GM21825 (cell line): ENCODE results near the gene PPP1R14C.

ENCODE experiments used
- ATAC-seq: cut with Tn5 transposase; IDR thresholded peaks from one replicate; pipeline ENCODE4 v1.9.1; 2021; ENCODE audit warnings: mild to moderate bottlenecking, moderate library complexity; ENCODE audit not compliant: unreplicated experiment

Gene PPP1R14C

DNA sequence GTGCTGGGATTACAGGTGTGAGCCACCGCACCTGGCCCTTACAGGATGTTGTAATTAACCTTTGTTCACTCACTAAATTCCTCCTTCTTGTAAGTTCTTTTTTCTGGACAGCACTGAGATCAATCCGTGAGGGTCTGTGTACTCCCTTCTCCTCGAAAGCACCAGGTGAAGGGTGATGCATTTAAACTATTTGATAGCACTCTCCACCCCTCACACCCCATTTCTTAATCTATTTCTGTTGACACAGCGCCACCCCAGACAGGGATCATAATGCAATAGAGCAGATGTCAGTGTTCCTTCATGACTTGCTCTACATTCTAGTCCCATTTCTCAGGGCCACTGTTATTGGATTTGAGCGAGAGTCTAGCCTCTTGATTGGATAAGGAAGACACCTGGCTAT, 46.3 kb downstream of the PPP1R14C start:
- no peak for ATAC-seq

DNA sequence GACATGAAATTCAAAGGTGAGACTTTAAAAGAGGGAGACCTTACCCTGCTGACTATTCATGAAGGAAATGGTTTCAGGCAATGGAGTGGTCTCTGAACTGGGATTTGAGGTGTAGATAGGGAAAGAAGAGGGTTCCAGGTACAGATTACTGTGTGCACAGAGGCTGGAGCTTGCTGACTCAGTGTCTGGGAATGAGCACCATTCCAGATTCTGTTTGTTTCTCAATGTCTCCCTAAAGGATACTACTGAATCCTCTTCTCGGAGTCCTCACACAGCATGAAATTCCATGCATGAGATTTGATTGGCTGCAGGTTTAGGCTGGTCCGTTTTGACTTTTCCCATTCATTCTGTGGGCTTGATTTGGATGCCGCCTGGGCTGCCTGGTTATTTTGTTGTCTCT, 49.0 kb downstream of the PPP1R14C start:
- ATAC-seq: no peak

DNA sequence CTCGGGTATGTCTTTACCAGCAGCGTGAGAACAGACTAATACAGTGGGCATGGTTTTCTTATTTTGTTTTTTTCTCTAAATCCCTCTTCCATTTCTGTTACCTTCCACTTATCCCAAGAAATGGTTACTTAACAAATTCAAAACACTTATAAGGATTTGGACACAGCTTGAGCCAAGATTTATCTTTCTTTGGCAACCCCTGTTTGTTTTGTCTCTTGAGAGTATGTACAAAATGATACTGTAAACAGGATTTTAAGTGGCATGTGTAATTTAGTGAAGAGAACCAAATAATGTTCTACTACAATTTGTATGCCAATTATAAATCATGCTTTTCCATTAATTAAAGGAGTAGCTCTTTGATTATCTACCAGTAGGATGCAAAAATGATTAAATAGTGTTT, 51.4 kb downstream of the PPP1R14C start:
- ATAC-seq: no peak

DNA sequence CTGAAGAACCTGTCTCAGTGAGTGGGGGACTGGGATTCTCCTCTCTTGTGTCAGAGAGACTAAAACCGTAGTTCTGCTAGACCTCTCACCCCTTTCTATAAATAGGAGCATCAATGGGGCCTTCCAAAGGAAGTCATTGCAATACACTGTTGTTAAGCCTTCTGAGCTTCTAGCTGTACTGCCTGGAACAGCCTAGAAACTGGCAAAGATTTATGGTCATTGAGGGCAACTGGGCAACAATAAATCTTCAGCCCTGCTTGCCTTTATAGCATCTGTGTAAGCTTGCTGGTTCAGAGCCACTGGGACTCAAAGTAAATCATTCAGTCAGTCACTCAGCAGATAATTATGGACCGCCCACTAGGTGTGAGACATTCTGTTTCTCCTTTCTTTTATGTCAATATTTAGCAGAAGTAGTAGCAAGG, 53.2 kb downstream of the PPP1R14C start:
- no peak for ATAC-seq

DNA sequence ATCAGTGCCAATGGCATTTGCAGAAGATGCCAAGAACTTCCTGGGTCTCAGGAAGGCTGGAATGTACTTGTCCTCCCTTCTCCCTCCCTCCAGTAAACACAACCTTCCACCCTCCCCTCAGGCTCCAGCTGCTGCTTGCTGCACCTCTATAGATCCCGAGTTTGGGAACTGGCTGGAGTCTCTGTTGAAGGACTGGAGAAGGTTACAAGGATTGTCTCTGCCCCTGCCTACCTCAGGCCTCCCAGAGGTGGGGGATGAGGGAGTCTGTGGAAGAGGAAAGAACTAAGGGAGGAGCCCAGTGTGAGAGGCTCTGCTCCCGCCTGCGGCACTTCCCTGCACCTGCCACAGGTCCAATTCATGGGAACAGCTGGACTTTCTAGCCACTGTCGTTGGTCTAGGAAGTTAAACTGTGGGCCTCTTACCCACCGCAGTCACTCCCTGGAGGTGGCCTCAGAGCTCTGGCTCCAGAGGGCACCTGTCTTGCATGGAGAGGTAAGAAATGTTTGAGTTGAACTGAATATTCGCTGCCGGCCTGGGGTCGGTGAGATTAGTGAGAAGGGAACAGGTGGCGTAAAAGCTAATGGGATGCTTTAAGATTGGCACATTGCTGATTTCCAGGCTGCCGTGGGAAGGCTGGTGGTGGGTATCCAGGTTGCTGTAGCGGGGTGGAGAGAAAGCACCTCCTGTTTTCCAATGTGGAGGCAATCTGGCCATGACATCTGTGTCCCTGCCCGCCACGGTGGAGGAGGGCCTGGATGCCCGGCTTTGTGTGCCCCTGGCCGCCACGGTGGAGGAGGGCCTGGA, 54.3 kb downstream of the PPP1R14C start:
- ATAC-seq: no peak

DNA sequence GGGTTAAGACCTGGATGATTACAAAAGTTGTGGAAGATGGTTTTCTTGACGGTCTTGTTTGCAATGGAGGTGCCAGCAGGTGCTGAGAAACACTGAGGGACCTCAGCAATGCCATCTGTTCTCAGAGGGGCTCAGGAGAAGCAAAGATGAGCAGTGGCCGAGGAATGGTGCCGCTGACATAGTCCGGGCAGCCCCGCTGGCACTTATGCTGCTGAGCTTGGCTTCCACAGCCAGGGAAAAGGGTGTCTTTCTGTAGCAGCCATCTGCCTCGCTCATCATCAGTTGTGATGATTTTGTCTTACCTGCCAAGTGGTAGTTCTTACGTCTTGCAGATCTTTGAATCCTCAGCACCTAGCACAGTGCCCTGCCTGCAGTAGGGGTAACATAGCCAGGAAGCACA, 55.7 kb downstream of the PPP1R14C start:
- no peak for ATAC-seq

DNA sequence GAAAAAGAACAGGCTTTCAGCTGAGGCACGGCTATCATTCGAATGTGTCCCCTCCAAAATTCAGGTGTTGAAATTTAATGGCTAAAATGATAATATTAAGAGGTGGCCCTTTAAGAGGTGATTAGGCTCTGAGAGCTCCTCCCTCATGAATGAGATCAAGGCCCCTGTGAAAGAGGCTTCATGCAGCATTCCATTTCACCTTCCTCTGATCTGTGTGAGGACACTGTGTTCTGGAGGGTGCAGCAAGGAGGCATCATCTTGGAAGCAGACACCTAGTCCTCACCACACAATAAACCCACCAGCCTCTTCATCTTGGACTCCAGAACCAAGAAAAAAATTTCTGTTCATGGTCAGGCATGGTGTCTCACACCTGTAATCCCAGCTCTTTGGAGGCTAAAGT, 56.4 kb downstream of the PPP1R14C start:
- no peak for ATAC-seq

DNA sequence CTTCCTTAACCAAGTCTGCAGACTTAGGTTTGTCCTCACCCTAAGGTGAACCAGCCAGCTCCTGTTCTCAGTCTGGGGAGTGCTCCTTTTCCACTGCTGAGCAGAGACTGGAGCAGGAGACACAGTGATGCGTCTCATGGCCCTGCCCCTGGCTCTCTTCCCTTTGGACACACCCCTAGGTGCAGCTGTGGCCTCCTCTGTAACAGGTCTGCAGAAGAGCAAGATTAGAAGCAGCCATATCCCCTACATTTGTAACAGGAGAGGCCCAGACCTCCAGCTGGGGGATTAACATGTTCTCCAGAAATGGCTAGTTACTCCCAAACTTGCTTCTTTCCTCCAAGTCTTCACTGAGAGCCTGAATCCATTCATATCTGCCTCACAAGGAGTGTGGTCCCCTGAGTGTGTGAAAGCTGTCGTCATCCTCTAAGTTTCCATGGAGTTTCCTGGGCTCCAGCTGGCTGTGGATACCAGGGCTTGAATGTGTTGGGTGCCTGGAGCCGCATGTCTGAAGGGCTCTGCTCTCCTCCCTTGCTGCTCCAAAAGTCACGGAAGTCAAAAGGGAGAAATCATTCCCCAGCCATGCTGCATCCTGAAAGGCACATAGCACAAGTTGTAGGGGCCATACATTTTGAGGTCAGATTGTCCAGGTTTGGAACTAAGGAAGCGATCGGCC, 57.7 kb downstream of the PPP1R14C start:
- ATAC-seq: no peak

DNA sequence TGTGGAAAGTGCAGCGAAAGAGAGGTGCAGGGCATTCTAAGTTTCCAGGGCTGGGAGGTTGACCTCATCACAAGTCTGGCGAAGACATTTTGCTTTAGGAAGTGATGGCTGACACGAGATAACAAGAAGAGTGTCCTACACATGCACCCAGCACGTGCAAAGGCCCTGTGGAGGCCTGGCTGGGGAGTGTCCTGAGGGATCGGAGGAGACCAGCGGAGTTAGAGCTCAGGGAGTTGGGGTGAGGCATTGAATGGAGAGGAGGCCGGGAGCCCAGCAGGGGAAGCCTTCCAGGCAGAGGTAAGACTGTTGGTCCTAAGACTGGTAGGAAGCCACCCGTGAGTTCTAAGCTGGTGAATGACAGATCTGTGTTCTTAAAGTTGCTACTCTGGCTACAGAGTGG, 58.4 kb downstream of the PPP1R14C start:
- ATAC-seq: no peak

DNA sequence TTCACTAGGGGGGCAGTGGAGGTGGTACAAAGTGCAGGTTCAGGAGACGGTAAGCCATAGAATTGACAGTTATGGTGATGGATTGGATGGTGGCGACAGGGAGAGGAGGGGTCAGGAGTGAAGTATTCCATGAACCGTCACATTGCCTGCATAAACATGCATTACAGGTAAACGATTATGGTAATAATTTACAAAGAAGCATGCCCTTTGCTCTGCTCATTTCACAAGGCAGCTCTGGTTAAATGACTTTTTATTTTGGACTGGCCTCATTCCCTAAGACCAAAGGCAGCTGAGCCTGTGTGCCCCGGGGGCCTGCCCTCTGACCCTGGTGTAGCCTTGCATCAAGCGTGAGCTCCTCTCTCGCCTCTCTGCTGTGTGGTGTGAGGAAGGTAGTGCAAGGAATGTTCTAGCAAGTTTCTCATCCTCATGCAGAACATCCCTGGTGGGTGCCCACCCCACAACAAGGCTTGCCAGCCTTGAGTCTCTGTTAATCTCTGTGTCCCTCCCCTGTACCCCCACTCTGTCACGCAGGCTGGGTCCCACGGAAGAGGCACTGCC, 59.0 kb downstream of the PPP1R14C start:
- ATAC-seq: no peak

DNA sequence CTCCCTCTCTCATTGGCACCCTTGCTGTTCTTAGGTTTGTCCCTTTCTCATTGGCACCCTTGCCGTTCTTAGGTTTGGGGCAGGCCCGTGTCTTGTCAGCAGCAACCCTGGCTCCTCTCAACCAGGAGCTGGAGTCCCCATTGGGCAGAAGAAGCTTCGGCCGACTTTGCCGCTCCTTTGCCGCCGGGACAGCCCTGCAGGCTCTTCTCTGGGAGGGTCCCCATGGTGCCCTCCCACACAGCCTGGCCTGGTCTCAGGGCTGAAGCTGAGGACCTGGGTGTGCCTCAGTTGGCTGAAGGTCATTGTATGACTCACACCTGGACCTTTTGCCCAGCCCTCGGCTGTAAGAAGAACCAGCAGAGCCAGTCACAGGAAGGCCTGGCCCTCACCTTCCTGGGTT, 59.6 kb downstream of the PPP1R14C start:
- no peak for ATAC-seq

DNA sequence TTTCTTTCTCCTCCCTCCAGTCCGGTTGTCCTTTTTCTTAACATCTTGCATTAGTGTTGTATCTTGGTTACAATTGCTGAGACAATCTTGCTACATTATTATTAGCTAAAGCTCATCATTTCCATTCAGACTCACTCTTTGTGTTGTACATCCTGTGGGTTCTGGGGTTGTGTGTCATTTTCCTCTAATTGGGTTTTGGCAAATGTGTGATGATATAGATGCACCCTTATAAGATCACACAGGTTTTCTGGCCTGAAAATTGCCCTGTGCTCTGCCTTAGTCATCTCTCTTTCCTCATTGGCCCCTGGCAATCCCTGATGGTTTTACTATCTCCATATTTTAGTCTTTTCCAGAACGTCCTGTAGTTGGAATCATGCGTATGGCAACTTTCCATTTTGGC, 60.1 kb downstream of the PPP1R14C start:
- ATAC-seq: no peak

DNA sequence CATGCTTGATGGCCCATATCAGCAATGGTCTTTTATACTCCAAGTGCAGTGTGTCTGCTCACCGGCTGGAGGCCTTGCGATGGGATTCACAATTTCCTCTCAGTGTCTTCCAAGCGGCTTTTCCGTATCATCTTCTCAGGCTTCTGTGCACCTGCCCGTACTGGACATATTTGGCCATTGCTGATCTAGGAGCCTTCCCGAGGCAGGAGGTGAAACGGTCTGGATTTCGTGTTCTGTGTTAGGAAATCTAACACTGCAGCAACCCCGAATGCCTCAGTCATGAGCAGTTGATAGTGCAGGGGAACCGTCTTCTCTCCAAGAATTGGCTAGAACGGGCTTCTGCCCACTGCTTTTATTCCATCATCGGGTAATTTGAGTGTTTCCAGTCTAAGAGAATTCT, 60.5 kb downstream of the PPP1R14C start:
- ATAC-seq: no peak

DNA sequence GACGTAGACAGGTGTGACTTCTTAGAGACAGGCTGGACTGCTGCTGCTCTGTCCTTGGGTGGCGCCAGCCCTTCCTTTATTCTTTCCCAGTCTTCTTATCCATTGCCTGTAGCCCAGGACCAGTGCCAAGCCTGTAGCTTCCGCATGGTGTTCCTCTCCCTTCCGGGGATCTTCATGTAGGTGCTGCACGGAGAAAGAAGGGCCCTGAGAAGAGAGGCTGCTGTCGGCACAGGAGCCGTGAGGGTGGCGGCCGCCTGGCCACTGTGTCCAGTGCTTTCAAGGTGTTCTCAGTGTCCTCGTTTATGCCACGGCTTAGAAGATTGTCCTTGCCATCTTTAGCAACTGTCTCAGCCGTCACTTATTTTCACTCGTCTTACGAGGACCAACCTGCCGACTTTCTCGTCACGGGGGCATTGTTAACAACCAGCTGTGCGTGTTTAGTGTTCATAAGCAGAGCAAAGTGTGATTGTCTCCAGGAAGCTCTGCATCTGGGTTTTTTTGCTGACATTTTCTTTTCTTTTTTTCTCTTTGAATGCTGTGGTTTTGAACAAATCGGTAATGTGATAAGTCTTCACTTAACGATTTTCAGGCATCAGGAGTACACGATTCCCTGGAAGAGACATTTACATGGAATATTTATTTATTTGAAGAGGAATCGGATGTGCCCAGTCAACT, 61.2 kb downstream of the PPP1R14C start:
- no peak for ATAC-seq

DNA sequence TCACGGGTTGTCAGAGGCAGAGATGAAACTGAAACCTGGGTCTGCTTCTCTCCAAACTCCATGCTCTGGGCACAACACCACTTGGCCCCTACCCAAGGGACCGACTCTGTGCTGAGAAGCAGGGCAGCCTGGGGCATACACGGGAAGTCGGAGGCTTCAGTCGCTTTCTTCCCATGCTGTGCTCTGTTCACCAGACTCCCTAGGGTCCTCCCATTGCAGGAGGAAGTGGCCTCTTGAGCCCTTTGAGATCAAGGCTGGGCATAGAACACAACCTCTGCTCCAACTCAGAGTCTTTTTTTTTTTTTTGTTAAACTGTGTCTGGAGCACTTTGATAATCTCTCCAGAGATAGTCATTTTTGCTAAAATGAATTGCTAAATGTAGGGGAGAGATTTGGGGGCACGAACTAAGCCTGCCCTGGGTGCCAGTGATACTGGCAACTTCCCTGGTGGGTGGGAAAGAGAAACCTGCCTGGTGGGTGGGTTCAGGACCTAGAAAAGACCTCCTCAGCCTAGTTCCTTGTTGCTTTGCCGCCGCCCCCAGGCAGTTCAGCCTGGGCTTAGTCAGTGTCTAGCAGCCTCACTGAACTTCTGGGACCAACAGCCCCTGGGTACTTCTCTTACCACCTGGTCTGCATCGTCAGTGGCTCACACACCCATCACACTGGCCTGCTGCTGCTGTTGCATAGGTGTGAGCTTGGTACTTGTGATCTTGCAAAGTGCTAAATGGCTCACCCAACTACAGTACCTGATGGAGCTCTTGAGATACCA, 62.0 kb downstream of the PPP1R14C start:
- ATAC-seq: no peak

DNA sequence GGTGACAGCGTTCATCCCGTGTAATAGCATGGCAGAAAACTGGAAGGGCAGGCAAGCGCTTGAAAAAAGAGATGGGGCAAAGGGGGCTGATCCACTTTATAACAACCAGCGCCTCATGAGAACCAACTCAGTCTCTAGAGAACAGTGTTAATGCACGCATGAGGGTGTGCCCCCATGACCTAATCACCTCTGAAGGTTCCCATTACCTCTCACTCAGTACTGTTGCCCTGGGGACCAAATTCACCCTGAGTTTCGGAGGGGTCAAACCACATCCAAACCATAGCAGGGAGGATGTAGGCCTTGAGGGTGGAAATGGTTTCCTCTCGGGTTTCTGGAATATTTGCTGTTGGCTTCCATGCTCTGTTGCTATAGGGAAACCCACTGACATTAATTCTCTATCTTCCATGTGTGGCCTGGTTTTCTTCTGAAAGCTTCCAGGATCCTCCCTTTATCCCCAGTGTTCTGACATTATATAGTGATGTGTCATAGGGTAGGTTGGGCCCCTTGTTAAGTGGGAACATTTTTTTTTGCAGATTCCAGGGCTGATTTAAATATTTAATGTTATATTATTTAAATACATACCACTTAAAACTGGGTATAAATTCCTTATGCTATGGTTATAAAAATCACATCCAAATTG, 65.2 kb downstream of the PPP1R14C start:
- ATAC-seq: no peak

DNA sequence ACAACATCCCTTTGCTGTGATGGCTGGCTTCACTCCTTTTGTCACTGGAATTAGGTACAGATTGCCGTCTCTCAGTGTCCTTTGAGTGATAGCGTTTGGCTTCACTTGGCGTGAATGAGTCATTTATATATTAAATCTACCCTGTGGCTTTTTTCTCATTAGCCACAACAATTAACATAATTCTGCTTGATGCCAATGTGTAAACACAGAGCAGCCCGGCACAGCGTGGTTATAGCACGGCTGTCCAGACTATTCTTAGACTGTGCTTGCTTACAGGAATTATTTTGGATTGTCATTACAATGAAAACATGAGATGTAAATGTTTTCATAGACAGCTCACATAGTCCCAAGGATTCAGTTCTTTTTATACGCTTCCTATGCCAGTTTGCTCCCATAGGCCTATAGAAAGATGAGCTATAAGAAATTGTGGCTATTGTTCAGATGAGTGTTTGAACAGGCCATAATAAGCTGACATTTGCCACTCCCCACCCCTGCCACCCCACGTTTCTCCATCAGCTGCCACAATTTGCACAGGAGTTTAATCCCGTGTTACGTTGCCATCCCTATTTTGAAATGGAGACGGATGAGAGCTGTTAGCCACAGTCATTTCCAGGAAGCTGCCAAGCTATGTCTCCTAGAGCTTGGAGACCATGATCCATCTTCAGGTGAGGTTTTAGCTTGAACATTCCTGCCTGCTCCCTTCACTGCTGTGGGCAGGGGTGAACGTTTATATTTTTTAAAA, 65.9 kb downstream of the PPP1R14C start:
- no peak for ATAC-seq

DNA sequence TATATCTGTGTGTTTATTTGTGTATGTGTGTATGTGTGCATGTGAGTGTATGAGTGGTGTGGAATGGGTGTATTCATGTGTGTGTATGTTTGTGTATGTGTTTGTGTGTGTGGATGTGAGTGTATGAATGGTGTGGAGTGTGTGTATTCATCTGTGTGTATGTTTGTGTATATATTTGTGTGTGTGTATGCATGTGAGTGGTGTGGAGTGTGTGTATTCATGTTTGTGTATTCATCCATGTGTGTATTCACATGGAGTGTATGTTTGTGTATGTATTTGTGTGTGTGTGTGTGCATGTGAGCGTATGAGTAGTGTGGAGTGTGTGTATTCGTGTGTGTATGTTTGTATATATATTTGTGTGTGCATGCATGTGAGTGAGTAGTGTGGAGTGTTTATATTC, 66.6 kb downstream of the PPP1R14C start:
- ATAC-seq: no peak

DNA sequence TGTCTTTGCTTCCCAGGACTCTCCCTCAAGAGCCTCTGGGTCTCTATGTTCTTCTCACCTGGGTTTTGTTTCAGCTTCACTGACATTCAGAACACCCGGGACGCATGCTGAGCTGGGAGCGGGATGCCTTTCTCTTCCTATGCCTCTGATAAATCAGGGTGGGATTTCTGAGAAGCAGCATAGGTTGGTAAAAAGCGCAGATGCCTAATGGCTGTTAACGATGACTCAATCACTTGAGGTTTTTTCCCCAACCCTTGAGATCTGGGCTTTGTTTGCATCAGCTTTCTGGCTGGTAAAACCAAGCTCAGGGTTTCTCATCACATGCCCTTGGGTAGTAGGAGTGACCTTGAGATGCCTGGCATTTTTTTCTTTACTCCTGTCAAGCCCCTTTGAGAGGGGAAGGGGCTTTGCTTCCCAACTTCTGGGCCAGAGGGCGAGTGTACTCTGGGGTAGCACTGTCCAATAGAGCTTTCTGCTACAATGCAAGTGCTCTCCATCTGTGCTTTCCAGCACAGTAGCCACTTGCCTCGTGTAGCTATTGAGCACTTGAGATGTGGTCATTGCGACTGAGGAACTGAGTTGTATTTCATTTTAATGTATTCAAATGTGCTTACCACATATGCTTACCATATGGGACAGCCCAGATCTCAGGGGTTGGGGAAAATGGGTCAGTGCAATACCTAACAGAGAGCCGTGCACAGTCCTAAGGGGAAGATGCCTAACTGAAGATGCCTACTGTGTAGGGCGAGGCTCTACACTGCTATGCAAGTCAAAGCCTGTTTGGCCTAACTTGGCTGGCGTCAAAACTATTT, 69.1 kb downstream of the PPP1R14C start:
- ATAC-seq: no peak
